IMR-90 (cell line): ENCODE data around the gene NIPAL3. TPM values are rescaled to one million over a fixed set of nuclear protein-coding genes. Genes with fewer than 3 reads are reported as not detected.

Source experiments
- ATAC-seq: fragments of 200-7000 bp; cut with Tn5 transposase; 2 replicates; pipeline ENCODE4 v1.9.1; 2020; ENCODE audit warnings: low read depth, mild to moderate bottlenecking, moderate library complexity
- BruUV-seq: library from RNA; stranded (reverse); fragments of 400-500 nt; replicated peaks from 2 replicates; lab custom pipeline; 2021; lab: Mats Ljungman, UMichigan
- CTCF ChIA-PET: fragments of 300-600 bp; formaldehyde crosslinking; extraction: SDS; loops from one replicate; lab custom pipeline; 2021; ENCODE audit warnings: antibody characterized with exemption; lab: Yijun Ruan, JAX
- POLR2A ChIA-PET: fragments of 300-600 bp; sonication (Branson Sonifier 250); formaldehyde crosslinking; loops from one replicate; lab custom pipeline; 2022; ENCODE audit warnings: antibody characterized with exemption; ENCODE audit not compliant: unreplicated experiment; lab: Charles Lee
- DNase-seq: peaks from one replicate; pipeline ENCODE4 v3.0.0; 2013
- H2AFZ ChIP-seq: replicated peaks from 2 replicates; pipeline ENCODE3; 2013; ENCODE audit warnings: low read length, mild to moderate bottlenecking; ENCODE audit not compliant: poor library complexity
- H2AK5ac ChIP-seq: 2 replicates; pipeline ENCODE4 v1.6.1; 2013; ENCODE audit warnings: low read depth, low read length, inconsistent platforms
- H2AK9ac ChIP-seq: replicated peaks from 2 replicates; pipeline ENCODE3; 2013; ENCODE audit warnings: mild to moderate bottlenecking, low read depth, low read length, moderate library complexity; ENCODE audit not compliant: poor library complexity
- H2BK120ac ChIP-seq: 2 replicates; pipeline ENCODE4 v1.6.1; 2013; ENCODE audit warnings: low read depth, low read length, inconsistent platforms
- H2BK15ac ChIP-seq: 3 replicates; pipeline ENCODE4 v1.6.1; 2013; ENCODE audit warnings: low read depth, low read length, inconsistent platforms
- H2BK20ac ChIP-seq: 2 replicates; pipeline ENCODE4 v1.6.1; 2013; ENCODE audit warnings: low read depth, mild to moderate bottlenecking, inconsistent platforms, low read length, moderate library complexity
- H2BK5ac ChIP-seq: 2 replicates; pipeline ENCODE4 v1.6.1; 2013; ENCODE audit warnings: mild to moderate bottlenecking, low read depth, low read length, inconsistent platforms; ENCODE audit not compliant: poor library complexity, severe bottlenecking
- H3K14ac ChIP-seq: replicated peaks from 2 replicates; pipeline ENCODE4 v1.6.1; 2013; ENCODE audit warnings: low read depth, low read length, inconsistent platforms
- H3K18ac ChIP-seq: 2 replicates; pipeline ENCODE4 v1.6.1; 2013; ENCODE audit warnings: low read depth, low read length, control low read depth
- H3K23ac ChIP-seq: 2 replicates; pipeline ENCODE4 v1.6.1; 2013; ENCODE audit warnings: low read depth, low read length, inconsistent platforms
- H3K27ac ChIP-seq: 2 replicates; pipeline ENCODE4 v1.5.1; 2013; ENCODE audit warnings: mild to moderate bottlenecking, control low read depth, low read length; ENCODE audit not compliant: insufficient read depth
- H3K27me3 ChIP-seq: 2 replicates; pipeline ENCODE4 v1.6.1; 2013; ENCODE audit warnings: low read length; ENCODE audit not compliant: control insufficient read depth, insufficient read depth
- H3K36me3 ChIP-seq: 2 replicates; pipeline ENCODE4 v1.6.1; 2013; ENCODE audit warnings: low read length, mixed read lengths; ENCODE audit not compliant: control insufficient read depth, insufficient read depth
- H3K4ac ChIP-seq: 2 replicates; pipeline ENCODE4 v1.6.1; 2013; ENCODE audit warnings: low read depth, low read length, inconsistent platforms
- H3K4me1 ChIP-seq: 2 replicates; pipeline ENCODE4 v1.6.1; 2013; ENCODE audit warnings: low read length, mixed read lengths; ENCODE audit not compliant: control insufficient read depth, insufficient read depth
- H3K4me2 ChIP-seq: 2 replicates; pipeline ENCODE4 v1.6.1; 2013; ENCODE audit warnings: low read depth, mild to moderate bottlenecking, control low read depth, low read length, moderate library complexity
- H3K4me3 ChIP-seq: 2 replicates; pipeline ENCODE4 v1.5.1; 2013; ENCODE audit warnings: low read depth, mild to moderate bottlenecking, control low read depth, low read length, moderate library complexity; ENCODE audit not compliant: insufficient read depth
- H3K56ac ChIP-seq: 2 replicates; pipeline ENCODE4 v1.6.1; 2013; ENCODE audit warnings: low read length, inconsistent platforms; ENCODE audit not compliant: insufficient read depth; ENCODE audit errors: extremely low read depth
- H3K79me1 ChIP-seq, 2 experiments: 2 replicates each; pipeline ENCODE4 v1.6.1; 2013; ENCODE audit warnings: low read length in 2 of 2, inconsistent platforms in 1 of 2, low read depth in 1 of 2
- H3K9ac ChIP-seq: 2 replicates; pipeline ENCODE4 v1.6.1; 2013; ENCODE audit warnings: low read depth, low read length, control low read depth
- H3K9me1 ChIP-seq: 2 replicates; pipeline ENCODE4 v1.6.1; 2013; ENCODE audit warnings: low read length, inconsistent platforms; ENCODE audit not compliant: insufficient read depth
- H3K9me3 ChIP-seq: 2 replicates; pipeline ENCODE4 v1.6.1; 2013; ENCODE audit warnings: low read length; ENCODE audit not compliant: control insufficient read depth, insufficient read depth
- H4K20me1 ChIP-seq: 2 replicates; pipeline ENCODE4 v1.6.1; 2013; ENCODE audit warnings: low read length, inconsistent platforms; ENCODE audit not compliant: insufficient read depth
- H4K5ac ChIP-seq: 2 replicates; pipeline ENCODE4 v1.6.1; 2013; ENCODE audit warnings: mild to moderate bottlenecking, low read depth, low read length, control low read depth
- H4K8ac ChIP-seq, 2 experiments: 2 replicates each; pipeline ENCODE4 v1.6.1; 2013; ENCODE audit warnings: low read depth in 2 of 2, low read length in 2 of 2, control low read depth in 1 of 2, inconsistent platforms in 1 of 2
- H4K91ac ChIP-seq: 2 replicates; pipeline ENCODE4 v1.6.1; 2013; ENCODE audit warnings: low read depth, low read length, inconsistent platforms; ENCODE audit not compliant: insufficient read depth
- BHLHE40 ChIP-seq: fragments of 150-350 bp; IDR thresholded peaks from 2 replicates; pipeline ENCODE4 v1.6.1; 2016; ENCODE audit warnings: mild to moderate bottlenecking, low read depth, low read length
- MAZ ChIP-seq: IDR thresholded peaks from 2 replicates; pipeline ENCODE4 v1.6.1; 2012; ENCODE audit warnings: low read depth, mild to moderate bottlenecking, low read length, improper control_type of control experiment, moderate library complexity, borderline replicate concordance
- NFE2L2 ChIP-seq: fragments of 150-350 bp; IDR thresholded peaks from 2 replicates; pipeline ENCODE4 v1.6.1; 2016; ENCODE audit warnings: low read depth, mild to moderate bottlenecking, low read length
- WGBS, 2 experiments: methylation state at CpG; one replicate each; pipeline versions ENCODE4 v1.1.5 to v1.1.7; 2013; ENCODE audit warnings: missing lambda C conversion rate in 2 of 2; ENCODE audit not compliant: insufficient read length in 1 of 2; ENCODE audit errors: extremely low coverage in 2 of 2; 5-methylcytosine and 5-hydroxymethylcytosine counted together
- dilution Hi-C: fragments of 300-500 bp; cut with HindIII; formaldehyde crosslinking; loops from one replicate; pipeline ENCODE4 v1.14.3; 2018; ENCODE audit warnings: low sequenced_read_pairs; ENCODE audit not compliant: unreplicated experiment
- in situ Hi-C: fragments of 300-500 bp; cut with MboI; formaldehyde crosslinking; loops from 3 replicates; pipeline ENCODE4 v1.14.3; 2019; ENCODE audit warnings: low sequenced_read_pairs, inconsistent platforms, mixed read lengths
- intact Hi-C: fragments of 100-400 bp; cut with micrococcal nuclease; formaldehyde crosslinking; loops from 2 replicates; pipeline ENCODE4 v1.10.0; 2022
- polyA plus RNA-seq, 3 experiments: library from polyadenylated mRNA; depleted of rRNA; stranded (reverse); fragments of >200 nt; gene quantifications; 2 replicates each; pipeline ENCODE4 v1.2.3, GENCODE V29; 2012; ENCODE audit warnings: low replicate concordance in 1 of 3
- total RNA-seq: library from RNA; depleted of rRNA; stranded (reverse); fragments of >200 nt; gene quantifications from 2 replicates; pipeline ENCODE4 v1.2.3, GENCODE V29; 2012
- TF ChIP-seq, protein P1 (sequence below): fragments of 150-350 bp; IDR thresholded peaks from 2 replicates; pipeline ENCODE4 v1.6.1; 2017; ENCODE audit warnings: mild to moderate bottlenecking, antibody characterized with exemption, low read length, low read depth

Gene NIPAL3
- total and polyA plus RNA-seq, 2 of the 4 experiments (the other 2 are of a cell fraction): 55.0 to 123 TPM

DNA sequence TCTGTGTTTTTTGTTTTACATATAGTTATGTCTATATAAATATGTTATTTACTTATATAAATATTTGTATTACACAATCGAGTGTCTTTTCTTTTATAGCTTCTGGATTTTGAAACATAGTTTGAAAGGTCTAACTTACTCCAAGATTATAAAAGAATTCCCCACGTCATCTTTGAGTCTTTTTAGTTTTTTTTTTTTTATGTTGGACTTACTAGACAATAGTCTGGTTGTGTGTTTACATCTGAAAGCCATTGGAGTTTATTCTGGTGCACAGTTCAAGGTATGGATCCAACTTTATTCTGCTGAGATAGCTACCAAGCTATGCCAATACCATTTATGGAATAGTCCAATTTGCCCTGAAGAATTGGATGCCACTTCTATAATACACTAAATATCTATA, 61.0 kb downstream of the NIPAL3 start:
- no peak overlapping the region for H3K4me2 ChIP-seq
- no peaks in the 10 kb centered on the region for H3K9me3 ChIP-seq
- TF ChIP-seq BHLHE40 (no peak), MAZ (no peak), NFE2L2 (no peak)
- TF ChIP-seq, protein P1, sequence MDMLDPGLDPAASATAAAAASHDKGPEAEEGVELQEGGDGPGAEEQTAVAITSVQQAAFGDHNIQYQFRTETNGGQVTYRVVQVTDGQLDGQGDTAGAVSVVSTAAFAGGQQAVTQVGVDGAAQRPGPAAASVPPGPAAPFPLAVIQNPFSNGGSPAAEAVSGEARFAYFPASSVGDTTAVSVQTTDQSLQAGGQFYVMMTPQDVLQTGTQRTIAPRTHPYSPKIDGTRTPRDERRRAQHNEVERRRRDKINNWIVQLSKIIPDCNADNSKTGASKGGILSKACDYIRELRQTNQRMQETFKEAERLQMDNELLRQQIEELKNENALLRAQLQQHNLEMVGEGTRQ: no peak
- no peak overlapping the region for H3K23ac ChIP-seq
- no peak overlapping the region for H2AFZ ChIP-seq
- in situ Hi-C loops (no loop called here), intact Hi-C loops (no loop called here), dilution Hi-C loops (no loop called here)
- no TSS peak for BruUV-seq
- no peak overlapping the region for H4K91ac ChIP-seq
- H3K27me3 ChIP-seq: no peaks in the 10 kb centered on the region
- ChIA-PET POLR2A (no interaction called here), CTCF (interaction anchor here (0.6 to 1.5 kb wide), 6 partner anchors 9 to 698 kb away, joined by 3 to 5 read pairs (median 4); partner anchors contain the start of gene PITHD1)
- no peak overlapping the region for H3K27ac ChIP-seq
- no CpG with 5 or more reads among the region's 2 CpGs for WGBS, 2 experiments
- no peak overlapping the region for H4K5ac ChIP-seq
- no peak overlapping the region for H2BK20ac ChIP-seq
- H2AK5ac ChIP-seq: no peak overlapping the region
- H3K14ac ChIP-seq: no peak overlapping the region
- no peaks in the 10 kb centered on the region for H3K79me1 ChIP-seq
- no peak overlapping the region for H2BK120ac ChIP-seq
- H3K9me1 ChIP-seq: peaks cover 8% of the 10 kb centered on the region; the same call in 1 of the 2 replicates
- H4K20me1 ChIP-seq: no peaks in the 10 kb centered on the region
- no peak overlapping the region for H2BK15ac ChIP-seq
- ATAC-seq: no peak
- H3K18ac ChIP-seq: no peak overlapping the region
- no peak for DNase-seq
- no peak overlapping the region for H3K4me3 ChIP-seq
- H3K9ac ChIP-seq: no peak overlapping the region
- H2BK5ac ChIP-seq: no peak overlapping the region
- H3K4ac ChIP-seq: no peak overlapping the region
- H3K36me3 ChIP-seq: no peaks in the 10 kb centered on the region
- no peak overlapping the region for H4K8ac ChIP-seq
- no peaks in the 10 kb centered on the region for H3K4me1 ChIP-seq
- no peak overlapping the region for H3K56ac ChIP-seq
- H2AK9ac ChIP-seq: no peak overlapping the region
